Prostate gland (tissue), 2 donors: ENCODE results near the gene PATE3. TPM values are rescaled to one million over a fixed set of nuclear protein-coding genes. Genes with fewer than 3 reads are reported as not detected.

Experiments used
- DNase-seq: peaks from one replicate; pipeline ENCODE4 v3.0.0-alpha.2; 2019; ENCODE audit warnings: low spot score
- H3K27ac ChIP-seq, 2 donors: fragments of 200-600 bp; sonication (generic); 2 replicates each; pipeline ENCODE4 v1.5.1; 2017 to 2019
- H3K27me3 ChIP-seq: fragments of 200-600 bp; sonication (generic); replicated peaks from 2 replicates; pipeline ENCODE4 v1.5.1; 2019; ENCODE audit not compliant: insufficient read depth
- H3K36me3 ChIP-seq, 2 donors: fragments of 200-600 bp; sonication (generic); 1 replicate in 1 of 2; 2 replicates in 1 of 2; pipeline versions ENCODE4 v1.5.1 to v1.8.1; 2017 to 2019
- H3K4me1 ChIP-seq: fragments of 200-600 bp; sonication (generic); replicated peaks from 2 replicates; pipeline ENCODE4 v1.5.1; 2019
- H3K4me3 ChIP-seq, 2 donors: fragments of 200-600 bp; sonication (generic); 2 replicates each; pipeline ENCODE4 v1.5.1; 2017 to 2019
- H3K9me3 ChIP-seq: fragments of 200-600 bp; sonication (generic); 2 replicates; pipeline ENCODE4 v1.5.1; 2017
- CTCF ChIP-seq, 4 experiments: fragments of 200-600 bp in 2 of 4; fragments of 450-650 bp in 2 of 4; sonication (generic) in 2 of 4; IDR thresholded peaks; 1 replicate in 3 of 4; 2 replicates in 1 of 4; pipeline ENCODE4 v1.5.1; 2016 to 2019; ENCODE audit warnings: antibody characterized with exemption in 4 of 4, mild to moderate bottlenecking in 2 of 4, moderate library complexity in 2 of 4
- POLR2A ChIP-seq: fragments of 450-650 bp; IDR thresholded peaks from one replicate; pipeline ENCODE4 v1.6.1; 2016; ENCODE audit warnings: antibody characterized with exemption, mild to moderate bottlenecking
- POLR2AphosphoS5 ChIP-seq: sonication (generic); formaldehyde crosslinking; IDR thresholded peaks from one replicate; pipeline ENCODE4 v1.6.1; 2017; ENCODE audit warnings: antibody characterized with exemption
- WGBS: methylation state at CpG from one replicate; pipeline ENCODE4 v1.1.5; 2018; 5-methylcytosine and 5-hydroxymethylcytosine counted together
- intact Hi-C: fragments of 100-400 bp; cut with DNase I; formaldehyde crosslinking; loops from one replicate; pipeline ENCODE4 v1.14.2; 2022
- total RNA-seq, 2 donors: library from RNA; depleted of rRNA; stranded (reverse); fragments of >200 nt; gene quantifications; one replicate each; pipeline ENCODE4 v1.1.0, GENCODE V29; 2016

Gene PATE3
- total RNA-seq, 2 donors from 2014 or later = not detected

- 78% methylated on average over 2 of the region's 2 CpGs for WGBS
- intact Hi-C loops = no loop called here
- DNase-seq = no peak
- Histone ChIP-seq H3K27me3 (no peaks in the 10 kb centered on the region), H3K9me3 (no peaks in the 10 kb centered on the region), H3K36me3 (no peaks in the 10 kb centered on the region), H3K27ac (no peak overlapping the region), H3K4me3 (no peak overlapping the region), H3K4me1 (no peaks in the 10 kb centered on the region)
- TF ChIP-seq POLR2A = no peak
- TF ChIP-seq POLR2AphosphoS5 = no peak
- TF ChIP-seq CTCF (IDR thresholded peaks at IDR 0.05) = no peak
Measured at GRCh38 chr11:125770583-125770982, 17.3 kb upstream of the PATE3 start.

- TF ChIP-seq CTCF (IDR thresholded peaks at IDR 0.05) (no peak), POLR2A (no peak), POLR2AphosphoS5 (no peak)
- intact Hi-C loops = no loop called here
- 70% methylated on average over 3 of the region's 3 CpGs for WGBS
- Histone ChIP-seq H3K4me3 (no peak overlapping the region), H3K4me1 (no peaks in the 10 kb centered on the region), H3K27ac (no peak overlapping the region), H3K36me3 (no peaks in the 10 kb centered on the region), H3K9me3 (no peaks in the 10 kb centered on the region), H3K27me3 (no peaks in the 10 kb centered on the region)
- no peak for DNase-seq
Measured at GRCh38 chr11:125772834-125773505, 15.0 kb upstream of the PATE3 start.

DNA sequence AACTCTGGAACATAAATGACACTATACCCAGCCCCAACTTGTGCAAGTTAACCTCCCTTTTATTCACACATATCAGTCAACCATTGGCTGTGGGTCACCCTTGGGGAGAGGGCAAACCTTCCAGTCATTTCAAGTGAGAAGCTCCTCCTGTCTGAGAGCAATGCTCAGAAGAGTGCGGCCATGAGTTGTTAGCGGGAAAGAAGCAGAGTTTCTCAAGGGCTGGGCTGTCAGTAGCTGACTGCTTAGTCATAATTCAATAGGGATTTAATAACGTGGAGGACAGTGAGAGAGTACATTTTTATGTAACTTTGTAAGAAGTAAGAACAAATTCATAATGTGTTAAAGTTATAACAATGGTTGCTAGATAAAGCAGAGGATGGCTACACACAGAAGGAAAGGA, 14.4 kb upstream of the PATE3 start:
- Histone ChIP-seq H3K4me1 (no peaks in the 10 kb centered on the region), H3K4me3 (no peak overlapping the region), H3K36me3 (no peaks in the 10 kb centered on the region), H3K27me3 (no peaks in the 10 kb centered on the region), H3K9me3 (no peaks in the 10 kb centered on the region), H3K27ac (no peak overlapping the region)
- no peak for DNase-seq
- intact Hi-C loops = no loop called here
- WGBS = 62% methylated on average over 3 of the region's 3 CpGs
- TF ChIP-seq POLR2AphosphoS5 = no peak
- no peak for TF ChIP-seq POLR2A
- TF ChIP-seq CTCF (IDR thresholded peaks at IDR 0.05) = no peak

- WGBS = 68% methylated on average over 5 of the region's 5 CpGs
- Histone ChIP-seq H3K4me3 (no peak overlapping the region), H3K27ac (no peak overlapping the region), H3K4me1 (no peaks in the 10 kb centered on the region), H3K9me3 (no peaks in the 10 kb centered on the region), H3K27me3 (no peaks in the 10 kb centered on the region), H3K36me3 (no peaks in the 10 kb centered on the region)
- DNase-seq = no peak
- intact Hi-C loops = no loop called here
- no peak for TF ChIP-seq POLR2A
- no peak for TF ChIP-seq POLR2AphosphoS5
- no peak for TF ChIP-seq CTCF (IDR thresholded peaks at IDR 0.05)
Measured at GRCh38 chr11:125777309-125777708, 10.6 kb upstream of the PATE3 start.

GRCh38 chr11:125778728-125779127, 9.2 kb upstream of the PATE3 start, which contains the start of gene PATE2:
PATE2 (minus strand) TSS chr11:125778828; CDS start chr11:125778773, 55 bp downstream.
- Histone ChIP-seq H3K36me3 (no peaks in the 10 kb centered on the region), H3K4me3 (no peak within 1 kb of the TSS), H3K27ac (no peak within 1 kb of the TSS), H3K27me3 (no peaks in the 10 kb centered on the region), H3K4me1 (no peaks in the 10 kb centered on the region), H3K9me3 (no peaks in the 10 kb centered on the region)
- no peak for DNase-seq
- TF ChIP-seq POLR2A = no peak
- no peak for TF ChIP-seq POLR2AphosphoS5
- TF ChIP-seq CTCF (IDR thresholded peaks at IDR 0.05) = no peak
- intact Hi-C loops = no loop called here
